ENCODE measurements around the gene C1orf122. TPM values are rescaled to one million over a fixed set of nuclear protein-coding genes. Genes with fewer than 3 reads are reported as not detected.

The C1orf122 gene
- total and polyA plus RNA-seq, 2 experiments from 2014 or later = 32.8 to 68.3 TPM

- no peak for TF ChIP-seq ZNF462 (CRISPR knock-in tag; IDR thresholded peaks at IDR 0.05)
- no peak for TF ChIP-seq JUNB (IDR thresholded peaks at IDR 0.05; ENCODE audit: unreplicated experiment)
- TF ChIP-seq NANOG (IDR thresholded peaks at IDR 0.05; ENCODE audit: borderline replicate concordance) = no peak
- TF ChIP-seq ZNF114 (CRISPR knock-in tag; IDR thresholded peaks at IDR 0.05) = no peak
- TF ChIP-seq POLR2AphosphoS5 (IDR thresholded peaks at IDR 0.05; ENCODE audit: low read depth) = no peak
- no peak for TF ChIP-seq ETS1 (IDR thresholded peaks at IDR 0.05)
- no peak for TF ChIP-seq CTCF (conservative IDR thresholded peaks at IDR 0.05; ENCODE audit: low read depth in 2 of 2)
- no peak for TF ChIP-seq ZNF331 (CRISPR knock-in tag; IDR thresholded peaks at IDR 0.05; ENCODE audit: low read depth)
Observed at GRCh38 chr1:37809942-37810341, 2.4 kb downstream of the C1orf122 start (continued).
